Smooth muscle cell of the brain vasculature (primary cell): ENCODE data around the gene ANAPC16.
A peak's percentile ranks its signal among the peaks of the same experiment; 100 is the strongest.
"Not testable (repeated sequence)": the region's sequence is repeated elsewhere in the genome, so short reads cannot be mapped to it uniquely, and the experiment has no call there.

Source experiments
- DNase-seq: peaks from one replicate; pipeline ENCODE4 v3.0.0-alpha.2; 2012; ENCODE audit warnings: low read depth, low spot score

Gene ANAPC16

GRCh38 chr10:72215611-72216549 is at the start of gene ANAPC16, which contains the start of gene ASCC1:
Gene ANAPC16, plus strand, starts transcription at chr10:72216012. Its CDS starts 7,903 bp downstream, at chr10:72223915.
Gene ASCC1, minus strand, starts transcription at chr10:72216276. Its CDS starts 2,978 bp downstream, at chr10:72213298.
- peak; percentile 87 for DNase-seq

- DNase-seq = no peak
These were observed 48.7 kb upstream of the ANAPC16 start for GRCh38 chr10:72167118-72167517.

- no peak for DNase-seq
These were observed 45.5 kb upstream of the ANAPC16 start for GRCh38 chr10:72170263-72170662.

DNA sequence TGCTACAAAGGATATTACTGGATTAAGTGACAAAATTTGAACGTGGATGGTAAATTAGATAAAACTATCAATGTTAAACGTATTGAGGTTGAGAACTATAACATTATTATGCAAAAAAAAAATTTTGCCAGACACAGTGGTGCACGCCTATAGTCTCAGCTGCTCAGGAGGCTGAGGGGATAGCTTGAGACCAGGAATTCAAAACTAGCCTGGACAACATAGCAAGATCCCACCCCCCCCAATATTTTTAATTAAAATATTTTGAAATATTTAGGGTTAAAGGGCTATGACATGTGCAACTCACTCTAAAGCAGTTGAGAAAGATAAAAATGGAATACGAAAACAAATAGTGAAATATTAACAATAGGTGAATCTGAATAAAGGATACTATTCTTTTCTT is 45.1 kb upstream of the ANAPC16 start:
- no peak for DNase-seq

DNA sequence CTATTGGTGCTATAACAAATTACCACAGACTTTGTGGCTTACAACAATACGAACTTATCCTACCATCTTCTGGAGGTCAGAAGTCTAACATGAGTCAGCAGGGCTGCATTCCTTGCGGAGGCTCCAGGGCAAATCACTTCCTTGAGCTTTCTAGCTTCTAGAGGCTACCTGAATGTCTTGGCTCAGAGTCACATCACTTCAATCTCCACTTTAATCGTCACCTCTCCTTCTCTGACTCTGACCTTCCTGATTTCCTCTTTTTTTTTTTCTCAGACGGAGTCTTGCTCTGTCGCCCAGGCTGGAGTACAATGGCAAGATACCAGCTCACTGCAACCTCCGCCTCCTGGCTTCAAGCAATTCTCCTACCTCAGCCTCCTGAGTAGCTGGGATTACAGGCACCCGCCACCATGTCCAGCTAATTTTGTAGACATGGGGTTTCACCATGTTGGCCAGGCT is 44.6 kb upstream of the ANAPC16 start:
- peak; percentile 41 for DNase-seq

DNA sequence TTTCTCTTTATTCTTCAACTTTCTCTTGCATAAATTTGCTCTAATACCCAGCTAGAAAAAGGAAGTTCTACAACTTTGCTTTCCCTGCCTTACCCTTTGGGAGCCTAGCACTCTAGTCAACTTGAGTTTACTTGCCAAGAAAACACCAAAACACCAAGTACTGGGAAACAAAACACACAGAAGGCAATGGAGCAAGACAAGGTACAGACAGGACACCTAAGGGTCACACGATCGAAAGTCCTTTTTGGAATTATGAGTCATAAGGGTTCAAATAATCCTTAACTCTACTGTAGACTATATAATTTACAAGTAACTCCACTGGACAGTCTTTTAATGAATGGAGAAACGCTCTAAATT is 42.6 kb upstream of the ANAPC16 start:
- no peak for DNase-seq

DNA sequence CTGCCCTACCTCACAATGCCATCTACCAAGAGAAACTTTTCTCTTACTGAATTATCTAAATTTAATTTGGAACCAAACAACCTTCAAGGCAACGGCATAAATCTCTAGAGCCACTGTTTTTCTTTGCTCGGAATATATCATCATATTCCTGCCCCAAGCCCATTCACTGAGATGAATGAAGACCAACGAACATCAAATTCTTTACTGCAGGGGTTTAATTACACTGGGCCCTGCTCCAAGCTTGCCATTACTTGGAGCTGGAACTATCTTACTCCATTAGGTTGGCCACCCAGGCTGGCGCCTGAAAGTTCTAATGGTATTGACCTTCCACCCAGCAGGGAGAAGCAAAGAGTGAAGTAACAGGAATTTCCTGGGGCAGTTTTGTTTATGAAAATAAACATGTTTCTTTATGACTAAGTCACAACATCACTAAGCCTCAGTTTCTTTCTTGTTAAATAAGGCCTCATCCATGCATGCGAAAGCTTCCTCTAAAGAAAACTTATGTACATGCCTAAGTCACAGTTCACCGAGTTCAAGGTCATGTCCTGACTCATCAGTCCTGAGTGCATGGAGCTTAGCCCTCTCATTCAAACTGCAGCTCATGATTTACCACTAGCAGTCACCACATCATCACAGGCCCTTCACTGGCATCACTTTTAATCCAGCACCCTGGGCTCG is 42.1 kb upstream of the ANAPC16 start:
- DNase-seq = peak; percentile 28

- DNase-seq = no peak
These were observed 41.5 kb upstream of the ANAPC16 start for GRCh38 chr10:72174297-72174662.

- no peak for DNase-seq
These were observed 40.7 kb upstream of the ANAPC16 start for GRCh38 chr10:72175149-72175548.

DNA sequence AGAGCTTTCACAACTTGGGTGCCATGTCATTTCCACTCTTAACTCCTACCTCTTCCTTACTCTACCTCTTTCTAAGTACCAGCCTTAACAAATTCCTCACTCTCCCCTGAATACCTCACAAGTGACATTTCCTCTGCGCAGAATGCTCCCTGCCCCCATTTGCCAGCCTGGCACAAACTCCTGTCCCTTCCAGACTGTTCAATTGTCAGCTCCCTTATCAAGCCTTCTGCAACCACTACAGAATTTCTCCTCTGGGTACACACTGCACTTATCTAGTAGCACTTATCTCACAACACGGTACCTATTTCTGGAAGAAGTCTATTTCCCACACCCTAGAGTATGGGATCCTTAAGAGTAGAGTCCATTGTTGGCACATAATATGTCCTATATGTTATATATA is 39.1 kb upstream of the ANAPC16 start:
- DNase-seq = no peak

DNA sequence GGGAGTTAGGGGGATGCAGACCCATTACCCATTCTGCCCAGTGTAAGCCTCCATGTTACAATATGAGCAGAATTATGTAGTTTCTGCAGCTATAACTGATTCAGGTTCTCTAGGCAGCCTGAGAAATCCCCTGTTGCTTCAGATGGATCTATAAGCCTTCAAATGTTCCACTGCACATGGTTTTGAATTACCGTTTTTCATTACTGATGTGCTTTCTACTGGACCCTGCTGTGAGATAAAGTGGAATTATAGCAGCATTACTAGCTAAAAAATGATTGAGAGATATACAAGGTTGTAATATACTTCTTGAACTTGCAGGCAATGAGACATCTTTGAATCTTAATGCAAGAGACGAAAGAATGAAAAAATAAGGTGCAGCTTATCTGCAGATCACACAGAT is 38.4 kb upstream of the ANAPC16 start:
- no peak for DNase-seq

DNA sequence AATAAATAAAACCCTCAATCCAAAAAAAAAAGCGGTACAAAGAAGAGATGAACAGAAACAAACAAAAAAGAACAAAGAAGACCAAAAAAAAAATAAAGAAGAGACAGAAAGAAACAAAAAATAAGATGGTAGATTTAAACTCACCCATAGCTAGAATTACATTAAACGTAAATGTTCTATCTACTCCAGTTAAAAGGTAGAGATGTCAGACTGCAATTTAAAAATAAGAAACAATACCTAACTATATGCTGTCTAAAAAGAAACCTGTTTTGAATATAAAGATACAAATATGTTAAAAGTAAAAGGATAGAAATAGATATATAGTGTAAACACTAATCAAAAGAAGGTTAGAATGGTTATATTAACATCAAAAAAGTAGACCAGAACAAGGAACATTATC is 31.7 kb upstream of the ANAPC16 start:
- DNase-seq = no peak

DNA sequence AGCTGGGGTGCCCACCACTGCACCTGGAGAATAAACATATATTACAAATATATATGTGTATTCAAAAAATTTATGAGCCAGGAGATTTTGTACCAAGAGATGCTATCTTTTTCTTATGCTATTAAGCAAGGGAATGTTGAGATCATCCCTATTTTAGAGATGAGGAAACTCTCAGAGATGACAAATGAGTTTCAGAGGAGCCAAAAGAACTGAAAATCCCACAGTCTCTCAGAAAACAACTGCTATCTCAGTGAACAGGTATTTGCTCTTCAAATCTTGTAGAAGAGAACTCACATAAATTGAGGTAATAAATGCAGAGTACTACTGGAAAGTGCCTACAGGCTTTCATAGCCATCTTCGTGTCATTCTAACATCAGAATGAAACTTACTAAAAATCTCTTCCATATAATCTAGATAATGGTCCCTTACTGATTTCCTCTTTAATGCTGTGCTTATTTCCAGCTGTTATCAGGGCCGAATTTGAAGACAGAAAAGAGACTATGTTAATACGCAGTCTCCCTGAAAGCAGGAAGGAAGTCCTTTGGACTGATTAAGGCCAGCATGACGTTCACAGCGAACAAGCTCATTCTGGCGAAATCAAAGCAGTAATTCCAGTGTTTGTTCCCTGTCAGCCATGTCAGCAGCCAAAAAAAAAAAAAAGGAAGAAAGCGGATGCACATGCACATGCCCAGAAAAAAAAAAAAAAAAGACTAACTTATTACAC is 29.4 kb upstream of the ANAPC16 start:
- no peak for DNase-seq

DNA sequence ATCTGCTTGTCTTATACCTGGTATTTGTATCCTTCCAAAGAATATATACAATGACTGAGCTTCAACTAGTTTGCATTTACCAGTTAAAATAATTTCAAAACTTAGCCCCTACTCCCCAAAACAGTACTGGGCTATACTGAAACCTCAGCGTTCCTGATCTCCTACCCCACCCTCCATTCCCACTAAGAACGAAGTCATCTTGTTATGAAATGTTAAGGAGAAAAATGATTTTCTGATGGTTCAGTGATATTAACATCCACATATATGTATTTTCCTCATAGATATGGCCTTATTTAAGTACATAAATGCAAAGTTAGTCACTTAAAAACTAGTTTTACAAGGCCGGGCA is 28.9 kb upstream of the ANAPC16 start:
- DNase-seq = no peak

DNA sequence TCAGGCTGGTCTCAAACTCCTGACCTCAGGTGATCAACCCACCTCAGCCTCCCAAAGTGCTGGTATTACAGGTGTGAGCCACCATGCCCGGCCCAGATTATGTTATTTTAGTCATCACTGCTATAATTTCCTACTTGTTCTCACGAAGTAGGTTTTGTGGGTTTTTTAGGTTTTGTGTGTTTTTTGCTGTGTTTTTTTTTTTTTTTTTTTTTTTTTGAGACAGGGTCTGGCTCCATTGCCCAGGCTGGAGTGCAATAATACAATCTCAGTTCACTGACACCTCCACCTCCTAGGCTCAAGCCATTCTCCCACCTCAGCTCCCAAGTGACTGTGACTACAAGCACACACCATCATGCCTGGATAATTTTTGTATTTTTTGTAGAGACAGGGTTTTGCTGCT is 20.9 kb upstream of the ANAPC16 start:
- DNase-seq = no peak

DNA sequence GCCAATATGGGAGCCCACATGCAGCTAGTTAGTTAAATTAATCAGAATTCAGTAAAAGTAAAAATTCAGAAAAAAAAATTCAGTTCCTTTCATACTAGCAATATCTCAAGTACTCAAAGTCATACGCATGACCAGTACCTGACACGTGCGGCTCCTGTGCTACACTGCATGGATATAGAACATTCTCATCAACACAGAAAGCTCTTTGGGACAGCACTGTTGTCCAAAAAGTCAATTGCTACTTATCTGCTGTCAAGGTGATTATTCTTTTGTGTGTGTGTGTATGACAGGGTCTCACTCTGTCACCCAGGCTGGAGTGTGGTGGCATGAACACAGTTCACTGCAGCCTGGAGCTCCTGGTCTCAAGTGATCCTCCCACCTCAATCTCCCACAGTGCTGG is 14.9 kb upstream of the ANAPC16 start:
- no peak for DNase-seq

DNA sequence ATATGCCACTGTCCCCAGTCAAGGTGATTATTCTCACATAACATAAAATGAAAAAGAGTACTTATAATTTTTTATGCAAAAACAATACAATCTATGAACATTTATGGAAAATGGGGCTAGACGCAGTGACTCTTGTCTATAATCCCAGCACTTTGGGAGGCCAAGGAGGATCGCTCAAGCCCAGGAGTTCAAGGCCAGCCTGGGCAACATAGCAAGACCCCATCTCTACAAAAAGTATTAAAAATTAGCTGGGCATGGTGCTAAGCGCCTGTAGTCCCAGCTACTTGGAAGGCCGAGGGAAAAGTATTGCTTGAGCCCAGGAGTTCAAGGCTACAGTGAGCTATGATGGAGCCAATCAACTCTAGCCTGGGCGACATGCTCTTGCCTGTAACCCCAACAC is 14.5 kb upstream of the ANAPC16 start:
- DNase-seq = no peak

DNA sequence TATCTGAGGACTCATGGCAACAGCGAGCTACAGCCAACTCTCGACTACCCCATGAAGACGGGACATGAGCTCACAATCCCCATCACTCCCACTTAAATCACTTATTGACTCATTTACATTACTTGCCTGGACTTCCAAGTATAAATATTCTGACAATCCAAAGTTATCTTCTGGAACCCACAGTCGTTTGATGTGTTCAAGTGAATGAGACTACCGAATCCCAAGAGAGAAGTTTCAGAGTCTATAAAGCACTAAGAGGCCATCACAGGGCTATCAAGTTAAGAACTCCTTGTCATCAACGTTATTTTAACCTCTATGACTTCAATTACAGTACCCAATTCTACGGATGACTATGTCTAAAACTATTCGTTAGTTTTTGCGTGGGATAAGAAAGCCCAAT is 11.5 kb upstream of the ANAPC16 start:
- DNase-seq = no peak

- DNase-seq = no peak
These were observed 11.1 kb upstream of the ANAPC16 start for GRCh38 chr10:72204724-72205123.

DNA sequence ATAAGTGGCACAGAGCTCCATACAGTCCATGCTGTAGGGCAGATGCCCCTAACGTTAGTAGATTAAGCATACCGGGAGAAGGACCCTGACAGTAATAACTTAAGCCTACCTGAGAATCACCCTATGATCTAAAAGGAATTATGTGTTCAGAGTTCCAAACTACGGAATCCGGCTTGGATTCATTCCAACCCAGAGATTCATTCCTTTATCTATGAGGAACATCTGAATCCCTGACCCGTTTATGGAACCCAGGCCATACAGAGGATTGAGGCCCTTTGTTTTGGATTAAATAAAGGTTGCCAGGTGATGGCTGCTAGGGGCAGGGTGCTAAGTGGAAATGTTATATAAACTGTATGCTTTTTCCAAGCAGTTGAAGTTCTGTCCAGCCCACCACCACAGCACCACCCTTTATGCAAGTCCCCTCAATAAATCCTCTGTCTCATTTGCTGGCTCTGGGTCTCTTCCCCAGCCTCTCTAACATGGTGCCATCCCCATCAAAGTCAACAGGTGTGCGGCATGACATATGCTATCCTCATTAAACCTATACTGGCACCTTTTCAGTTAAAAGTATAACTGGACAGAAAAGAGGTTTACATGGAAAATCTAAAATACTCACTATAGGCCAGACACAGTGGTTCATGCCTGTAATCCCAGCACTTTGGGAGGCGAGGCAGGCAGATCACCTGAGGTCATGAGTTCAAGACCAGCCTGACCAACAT is 9.1 kb upstream of the ANAPC16 start:
- no peak for DNase-seq

DNA sequence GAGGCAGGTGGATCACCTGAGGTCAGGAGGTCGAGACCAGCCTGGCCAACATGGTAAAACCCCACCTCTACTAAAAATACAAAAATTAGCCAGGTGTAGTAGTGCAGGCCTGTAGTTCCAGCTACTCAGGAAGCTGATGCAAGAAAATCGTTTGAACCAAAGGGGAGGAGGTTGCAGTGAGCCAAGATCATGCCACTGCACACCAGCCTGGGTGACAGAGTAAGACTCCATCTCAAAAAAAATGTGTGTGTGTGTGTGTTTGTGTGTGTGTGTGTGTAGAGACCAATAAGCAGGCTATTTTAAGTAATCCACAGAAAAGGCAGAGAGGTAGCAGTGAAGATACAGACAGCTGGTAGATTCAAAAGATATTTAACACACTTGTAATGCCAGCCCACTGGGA is 7.3 kb upstream of the ANAPC16 start:
- DNase-seq = not testable (repeated sequence)

GRCh38 chr10:72211381-72211780 is 4.4 kb upstream of the ANAPC16 start:
- DNase-seq = not testable (repeated sequence)
